Measurements from ENCODE around the gene PRDM16.
"Not testable (repeated sequence)": the region's sequence is repeated elsewhere in the genome, so short reads cannot be mapped to it uniquely, and the experiment has no call there.

The PRDM16 gene

DNA sequence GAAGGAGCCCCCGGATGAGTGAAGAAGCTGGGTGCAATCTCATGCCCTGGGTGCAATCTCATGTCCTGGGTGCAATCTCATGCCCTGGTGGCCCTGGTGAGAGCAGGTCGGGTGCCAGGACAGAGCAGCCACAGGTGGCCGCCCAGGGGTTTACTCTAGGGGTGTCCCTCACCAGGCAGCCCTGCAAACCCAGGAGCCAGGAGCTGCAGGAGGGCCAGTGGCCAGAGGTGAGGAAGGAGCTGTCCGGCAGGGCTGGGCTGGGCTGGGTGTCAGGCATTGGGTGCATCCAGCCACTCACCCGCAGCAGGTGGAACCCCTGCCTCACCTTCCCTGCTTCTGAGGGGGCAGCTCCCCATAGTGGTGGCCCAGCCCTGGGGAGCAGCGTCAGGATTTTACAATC lies 79.2 kb downstream of the PRDM16 start:
- no peak for DNase-seq

DNA sequence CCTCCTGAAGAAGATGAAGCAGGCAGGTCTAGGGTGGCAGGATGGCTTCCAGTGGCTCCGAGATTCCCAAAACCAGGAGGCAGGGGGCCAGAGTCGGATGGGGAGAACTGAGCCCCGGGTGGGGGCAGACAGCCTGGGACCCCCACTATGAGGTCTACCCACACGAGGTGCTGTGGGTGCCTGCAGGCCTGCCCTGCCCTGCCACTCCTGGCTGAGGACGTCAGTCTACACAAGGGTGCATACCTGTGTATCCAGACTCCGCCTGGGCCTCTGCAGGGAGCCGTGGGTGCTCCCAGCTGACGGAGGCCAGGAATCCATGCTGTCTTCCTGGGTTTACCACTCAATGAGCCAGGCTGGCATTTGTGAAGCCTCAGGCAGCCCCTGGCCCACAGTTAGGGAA lies 80.3 kb downstream of the PRDM16 start:
- DNase-seq = no peak

DNA sequence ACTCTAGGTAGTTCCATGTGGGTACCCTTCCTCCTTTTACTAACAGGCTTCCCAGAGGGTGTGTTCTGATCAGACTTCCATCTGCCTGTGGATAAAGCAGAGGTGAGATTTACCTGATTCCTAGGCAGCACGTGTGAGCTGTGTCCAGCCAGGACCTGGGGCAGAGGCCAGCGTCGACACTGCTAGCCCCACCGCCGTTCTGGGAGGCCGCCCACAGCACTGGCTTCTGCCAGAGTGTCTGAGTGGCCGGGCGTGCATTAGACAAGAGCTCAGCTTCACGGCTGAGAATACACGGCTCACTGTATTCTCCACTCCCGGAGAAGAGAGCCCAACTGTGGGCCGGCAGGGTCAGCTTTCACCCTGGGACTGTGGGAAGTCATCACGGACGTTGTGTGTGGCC lies 82.5 kb downstream of the PRDM16 start:
- no peak for DNase-seq

DNA sequence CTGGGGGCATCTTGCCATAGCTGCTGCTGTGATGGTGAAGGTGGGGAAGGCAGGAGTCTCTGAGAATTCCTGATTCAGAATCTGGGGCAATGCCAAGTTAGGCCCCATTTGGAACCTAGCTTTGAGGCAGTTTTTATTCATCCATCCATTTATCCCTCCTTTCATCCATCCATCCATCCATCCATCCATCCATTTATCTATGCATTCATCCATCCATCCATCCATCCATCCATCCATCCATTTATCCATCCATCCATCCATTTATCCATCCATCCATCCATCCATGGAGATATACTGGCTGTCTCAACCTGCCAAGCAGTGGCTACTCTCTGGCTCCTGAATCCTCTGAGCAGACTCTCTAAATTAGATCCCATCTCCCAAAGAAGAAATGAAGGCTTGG lies 83.1 kb downstream of the PRDM16 start:
- DNase-seq = no peak

DNA sequence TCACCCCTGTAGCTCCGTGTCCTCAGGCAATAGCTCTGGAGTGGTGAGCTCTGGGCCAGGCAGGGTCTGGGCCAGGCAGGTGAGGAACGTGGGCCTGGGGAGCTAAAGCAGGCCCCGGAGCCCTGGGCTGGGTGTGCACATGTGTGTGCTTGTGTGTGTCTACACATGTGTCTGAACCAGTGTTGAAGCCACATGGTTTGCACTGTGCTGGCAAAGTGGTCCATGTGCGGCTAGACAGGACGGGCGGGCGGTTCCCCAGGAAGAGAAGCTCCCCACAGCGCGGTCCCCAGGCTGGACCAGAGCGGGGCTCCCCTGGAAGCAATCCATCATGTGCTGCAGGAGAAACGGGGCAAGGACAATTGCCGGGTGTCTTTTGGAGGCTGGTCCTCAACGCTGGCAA lies 84.2 kb downstream of the PRDM16 start:
- no peak for DNase-seq

DNA sequence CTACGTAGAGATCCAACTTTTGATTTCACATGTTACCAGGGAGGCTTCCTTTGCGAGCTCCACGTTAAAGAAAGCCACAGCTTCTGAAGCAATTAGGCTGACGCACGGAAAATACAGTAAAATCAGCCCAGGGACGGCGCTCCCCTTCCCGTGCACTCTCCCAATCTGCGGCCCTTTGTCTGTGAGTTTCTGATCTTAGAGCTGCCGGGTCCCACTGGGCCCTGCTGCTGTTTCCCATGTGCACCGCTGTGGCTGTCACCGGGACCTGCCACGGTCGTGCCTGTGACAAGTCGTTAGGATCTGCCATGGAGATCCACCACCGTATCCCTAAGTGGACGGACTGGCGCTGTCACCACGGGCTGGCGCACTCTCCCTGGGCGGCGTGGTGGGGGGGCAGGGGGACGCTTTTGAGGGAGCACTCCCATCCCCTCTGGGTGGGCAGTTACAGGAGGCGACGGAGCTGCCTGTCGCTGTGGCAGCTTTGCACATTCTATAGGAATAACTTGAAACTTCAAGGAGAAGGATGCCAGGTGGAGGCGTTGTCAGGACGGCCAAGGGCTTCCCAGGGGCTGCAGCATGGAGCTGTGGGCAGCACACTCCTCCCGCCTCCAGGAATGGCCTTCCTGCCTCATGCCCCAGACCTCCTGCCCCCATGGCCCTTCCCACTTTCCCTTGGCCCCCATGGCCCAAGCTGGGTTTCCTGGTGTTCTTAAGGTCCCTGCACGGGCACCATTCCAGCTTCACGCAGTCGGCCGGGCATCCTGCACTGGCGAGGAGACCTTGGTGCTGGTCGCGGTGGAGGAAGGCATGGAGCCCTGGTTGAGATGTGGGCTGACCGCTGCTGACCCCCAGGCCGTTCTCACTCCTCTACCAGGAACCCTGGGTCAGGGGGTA lies 85.1 kb downstream of the PRDM16 start:
- no peak for DNase-seq

DNA sequence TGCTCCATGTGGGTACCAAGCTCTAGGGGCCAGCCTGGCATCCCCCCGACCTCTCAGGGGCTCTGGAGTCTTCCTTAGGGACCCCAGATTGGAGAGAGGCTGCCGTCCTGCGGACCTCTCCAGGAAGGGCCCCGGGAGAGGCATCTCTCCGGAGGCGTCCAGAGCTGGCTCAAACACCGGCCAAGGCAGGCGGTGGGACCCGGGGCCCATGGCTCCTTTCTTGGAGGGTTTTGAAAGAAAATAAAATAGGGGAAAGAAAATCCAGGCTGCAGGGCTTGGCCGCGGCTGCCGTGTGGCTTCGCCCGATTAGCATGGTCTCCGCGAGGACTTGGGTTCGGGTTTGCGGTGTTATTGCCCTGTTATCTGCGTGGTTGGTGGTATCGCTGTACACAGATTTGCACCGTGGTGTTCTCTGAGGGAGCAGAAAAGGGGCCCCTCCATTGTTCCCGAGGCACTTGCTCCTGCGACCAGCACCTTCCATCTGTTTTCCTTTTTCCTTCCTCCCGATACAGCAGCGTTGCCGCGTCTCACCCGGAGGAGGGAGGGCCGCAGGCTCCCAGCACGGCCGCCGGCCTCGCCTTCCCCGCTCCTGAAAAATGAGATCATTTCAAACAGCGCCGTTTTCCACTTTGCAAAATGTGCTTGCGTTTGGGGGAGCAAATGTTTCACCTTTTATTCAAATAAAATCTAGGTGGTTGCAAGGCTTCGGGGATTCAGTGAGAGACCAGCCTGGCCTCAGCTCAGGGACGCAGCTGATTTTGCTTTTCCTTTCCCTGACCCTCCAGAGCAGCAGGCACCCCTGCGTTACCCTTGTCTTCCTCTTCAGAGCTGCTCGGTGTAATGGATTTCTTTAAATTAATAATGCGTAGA lies 86.3 kb downstream of the PRDM16 start:
- DNase-seq = no peak

DNA sequence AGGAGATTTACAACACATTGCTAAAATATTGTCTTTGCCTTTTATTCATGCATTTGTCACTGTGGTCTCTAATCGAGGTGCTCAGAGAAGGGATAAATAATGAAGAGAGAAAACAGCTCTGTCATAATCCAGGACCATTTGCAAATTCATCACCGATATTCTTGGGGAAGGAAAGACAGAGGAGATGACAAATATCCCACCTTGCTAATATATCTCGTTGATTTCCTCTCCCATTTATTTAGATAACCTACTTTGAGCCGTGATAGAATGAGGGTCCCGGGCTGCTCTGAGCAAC lies 86.9 kb downstream of the PRDM16 start:
- DNase-seq = no peak

DNA sequence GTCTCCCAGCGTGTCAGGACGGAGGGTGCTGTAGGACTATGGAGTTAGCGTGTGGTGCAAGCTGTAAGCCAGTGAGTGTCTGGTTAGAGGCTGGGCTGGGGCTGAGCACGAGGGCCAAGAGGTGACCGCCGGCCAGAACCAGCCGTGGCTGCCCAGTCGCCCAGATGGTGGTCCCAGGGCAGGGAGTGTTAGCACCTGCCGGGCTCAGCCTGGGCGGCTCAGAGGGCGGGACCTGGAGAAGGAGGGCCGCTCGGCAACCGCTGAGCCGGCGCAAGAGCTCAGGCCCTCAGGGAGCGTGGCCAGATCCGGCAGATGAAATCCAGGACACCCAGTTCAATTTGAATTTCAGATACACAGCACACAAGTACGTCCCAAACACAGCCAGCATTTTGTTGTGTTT lies 87.9 kb downstream of the PRDM16 start:
- DNase-seq = no peak

DNA sequence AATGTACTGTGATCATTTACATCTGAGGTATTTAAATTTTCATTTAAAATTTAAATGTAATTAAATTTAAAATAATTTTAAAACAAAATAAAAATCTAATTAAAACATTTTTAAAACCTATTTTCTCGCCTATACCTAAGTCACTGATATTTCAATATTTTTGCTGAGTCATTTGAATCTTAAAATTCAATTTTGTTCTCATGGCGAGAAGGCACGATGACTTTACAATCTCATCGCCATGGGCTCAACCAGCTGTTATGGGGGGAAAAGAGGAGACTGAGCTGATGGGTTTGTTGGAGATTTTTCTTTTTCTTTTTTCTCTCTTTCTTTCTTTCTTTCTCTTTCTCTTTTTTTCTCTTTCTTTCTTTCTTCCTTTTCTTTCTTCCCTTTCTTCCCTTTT lies 89.3 kb downstream of the PRDM16 start:
- no peak for DNase-seq

DNA sequence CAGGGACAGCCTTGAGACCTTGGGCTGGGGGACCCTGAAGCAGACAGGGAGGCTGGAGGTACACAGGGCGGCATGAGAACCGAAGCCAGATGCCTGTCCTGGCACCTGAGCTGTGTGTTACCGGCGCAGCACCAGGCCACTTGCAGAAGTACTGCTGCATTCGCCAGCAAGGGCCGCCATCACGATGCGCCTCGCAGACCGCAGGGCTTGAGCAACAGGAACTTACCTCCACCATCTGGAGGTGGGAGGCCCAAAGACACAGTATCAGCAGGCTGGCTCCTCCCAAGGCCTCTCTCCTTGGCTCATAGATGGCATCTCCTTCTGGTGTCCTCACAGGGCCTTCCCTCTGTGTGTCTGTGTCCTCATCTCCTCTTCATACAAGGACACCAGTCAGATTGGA lies 90.1 kb downstream of the PRDM16 start:
- no peak for DNase-seq

DNA sequence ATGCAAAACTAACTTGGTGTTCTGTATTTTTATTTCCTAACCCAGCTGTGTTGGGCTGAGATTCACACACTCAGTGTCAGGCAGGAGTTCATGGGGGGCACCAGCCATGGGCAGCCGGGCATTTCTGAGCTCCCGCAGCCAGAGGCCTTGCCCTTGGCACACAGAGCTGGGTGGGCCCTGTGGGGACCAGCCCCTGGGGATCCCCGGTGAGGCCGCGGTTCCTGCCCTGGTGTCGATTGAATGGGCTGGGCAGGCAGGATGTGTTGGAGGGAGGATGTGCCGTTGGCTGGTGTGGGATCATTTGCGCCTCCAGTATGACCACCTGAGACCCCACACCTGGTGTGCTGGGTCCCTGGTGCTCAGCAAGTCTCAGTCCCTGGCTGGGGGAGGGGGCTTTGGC lies 91.0 kb downstream of the PRDM16 start:
- DNase-seq = no peak

DNA sequence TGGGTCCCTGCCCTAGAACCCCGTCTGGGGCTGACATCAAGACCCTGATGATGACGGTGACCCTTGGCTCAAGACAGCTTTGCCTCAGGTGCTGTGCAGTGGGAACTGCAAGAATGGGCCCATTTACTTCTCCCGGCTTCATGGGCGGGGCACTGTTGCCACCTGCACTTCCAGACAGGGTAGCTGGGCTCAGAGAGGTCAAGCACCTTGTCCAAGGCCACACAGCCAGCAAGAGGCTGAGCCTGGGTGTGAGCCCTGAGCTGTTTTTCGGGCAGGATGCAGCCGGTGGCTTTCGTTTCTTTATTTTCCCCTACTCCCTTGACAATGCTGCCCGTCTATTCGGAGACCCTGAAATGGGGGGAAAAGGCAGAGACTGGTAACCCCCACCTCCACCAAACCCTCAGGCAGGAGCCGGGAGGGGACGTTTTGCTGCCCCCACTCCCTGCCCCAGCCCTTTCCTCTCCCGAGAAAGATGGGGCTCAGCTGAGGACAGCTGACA lies 91.7 kb downstream of the PRDM16 start:
- no peak for DNase-seq

DNA sequence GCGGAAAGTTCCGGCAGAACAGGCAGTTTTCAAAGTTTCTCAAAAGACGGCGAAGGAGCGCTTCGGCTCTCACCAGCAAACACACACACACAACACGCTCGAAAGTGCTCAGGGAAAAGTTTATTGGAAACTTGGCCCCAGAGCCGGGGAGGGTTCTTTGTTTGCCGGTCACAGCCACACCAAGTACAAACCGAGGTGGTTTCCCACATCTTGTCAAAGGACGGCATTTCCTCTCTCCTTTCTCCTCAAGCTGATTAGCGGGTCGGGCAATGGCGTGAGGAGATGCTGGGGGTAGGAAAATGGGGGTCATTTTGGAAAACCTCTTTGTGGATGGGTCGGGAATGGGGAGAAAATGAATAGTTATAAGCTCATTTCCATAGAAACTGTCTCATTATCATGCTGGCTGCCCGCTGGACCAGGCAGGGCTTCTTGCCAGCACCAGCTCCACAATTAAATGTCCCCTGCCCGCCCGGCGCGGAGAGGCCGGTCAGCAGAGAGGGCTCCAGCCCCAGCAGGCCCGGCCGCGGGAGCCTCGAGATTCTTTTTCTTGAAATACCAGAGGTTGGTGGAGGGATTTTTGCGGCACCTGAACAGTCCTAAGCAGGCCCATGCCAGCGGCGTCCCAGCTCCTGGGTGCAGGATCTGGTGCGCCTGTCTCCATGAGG lies 92.3 kb downstream of the PRDM16 start:
- DNase-seq = no peak

DNA sequence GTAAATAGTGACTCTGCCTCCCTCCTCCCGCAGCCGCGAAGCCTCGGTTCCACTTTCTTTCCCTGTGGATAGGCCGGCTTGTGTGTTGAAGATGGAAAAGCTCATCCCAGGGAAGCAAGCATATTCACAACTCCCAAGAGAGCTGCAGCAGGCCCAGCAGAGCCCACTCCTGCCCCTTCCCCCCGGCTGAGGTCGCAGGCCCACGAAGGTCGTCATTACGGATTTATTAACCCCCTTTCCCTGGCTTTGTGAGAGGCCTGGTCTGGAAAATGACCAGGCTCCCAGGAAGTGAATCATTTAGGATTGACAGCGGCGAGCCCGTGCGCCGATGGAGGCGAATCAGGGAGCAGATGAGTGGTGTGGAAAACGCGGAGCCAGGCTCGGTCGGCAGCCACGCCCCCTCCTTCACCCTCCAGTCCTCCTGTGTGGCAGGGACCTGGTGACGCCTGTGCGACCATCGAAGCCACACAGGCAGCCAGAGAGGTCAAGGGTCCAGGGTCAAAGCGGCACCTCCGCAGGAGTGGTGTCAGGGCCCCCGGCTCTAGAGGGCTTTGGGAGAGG lies 93.4 kb downstream of the PRDM16 start:
- no peak for DNase-seq

DNA sequence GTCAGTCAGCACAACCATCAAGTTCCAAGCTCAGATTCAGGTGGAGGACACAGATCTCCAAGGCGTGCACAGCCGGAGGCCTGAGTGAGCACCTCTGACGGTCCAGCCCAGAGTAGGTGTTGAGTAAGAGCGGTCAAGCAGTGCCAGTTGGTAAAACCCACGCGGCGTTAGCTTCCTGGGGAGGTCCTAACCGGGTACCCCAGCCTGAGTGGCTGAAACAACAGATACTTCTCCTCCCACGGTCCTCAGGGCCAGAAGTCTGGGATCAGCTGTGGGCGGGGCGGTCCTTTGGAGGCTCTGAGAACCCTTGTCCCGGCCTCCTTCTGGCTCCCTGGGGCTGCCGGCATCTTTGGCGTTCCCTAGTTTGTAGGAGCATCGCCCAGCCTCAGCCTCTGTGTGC lies 94.4 kb downstream of the PRDM16 start:
- no peak for DNase-seq

DNA sequence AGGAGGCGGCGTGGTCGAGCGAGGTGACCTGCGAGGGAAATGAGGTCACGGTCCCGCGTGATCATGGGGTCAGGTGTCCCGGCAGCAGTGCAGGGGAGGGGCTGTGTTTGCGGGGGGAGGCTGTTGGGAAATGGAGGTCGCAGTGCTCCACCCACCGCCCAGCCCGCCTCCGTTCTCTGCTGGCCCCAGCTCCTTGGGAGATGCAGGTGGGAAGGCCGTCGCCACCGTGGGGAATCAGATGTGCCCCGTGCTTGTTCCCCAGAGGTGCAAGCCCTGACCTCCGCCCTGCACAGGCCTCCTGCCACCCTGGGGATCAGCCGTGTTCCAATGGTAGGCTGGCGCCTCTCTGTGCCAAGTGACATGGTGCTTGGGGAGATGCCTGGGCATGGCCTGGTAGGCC lies 95.7 kb downstream of the PRDM16 start:
- DNase-seq = no peak

DNA sequence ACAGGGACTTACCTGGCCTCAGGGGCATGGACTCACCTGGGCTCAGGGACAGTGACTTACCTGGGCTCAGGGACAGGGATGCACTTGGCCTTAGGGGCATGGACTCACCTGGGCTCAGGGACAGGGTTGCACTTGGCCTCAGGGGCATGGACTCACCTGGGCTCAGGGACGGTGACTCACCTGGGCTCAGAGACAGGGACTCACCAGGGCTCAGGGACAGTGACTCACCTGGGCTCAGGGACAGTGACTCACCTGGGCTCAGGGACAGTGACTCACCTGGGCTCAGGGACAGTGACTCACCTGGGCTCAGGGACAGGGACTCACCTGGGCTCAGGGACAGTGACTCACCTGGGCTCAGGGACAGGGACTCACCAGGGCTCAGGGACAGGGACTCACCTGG lies 96.2 kb downstream of the PRDM16 start:
- DNase-seq = not testable (repeated sequence)

DNA sequence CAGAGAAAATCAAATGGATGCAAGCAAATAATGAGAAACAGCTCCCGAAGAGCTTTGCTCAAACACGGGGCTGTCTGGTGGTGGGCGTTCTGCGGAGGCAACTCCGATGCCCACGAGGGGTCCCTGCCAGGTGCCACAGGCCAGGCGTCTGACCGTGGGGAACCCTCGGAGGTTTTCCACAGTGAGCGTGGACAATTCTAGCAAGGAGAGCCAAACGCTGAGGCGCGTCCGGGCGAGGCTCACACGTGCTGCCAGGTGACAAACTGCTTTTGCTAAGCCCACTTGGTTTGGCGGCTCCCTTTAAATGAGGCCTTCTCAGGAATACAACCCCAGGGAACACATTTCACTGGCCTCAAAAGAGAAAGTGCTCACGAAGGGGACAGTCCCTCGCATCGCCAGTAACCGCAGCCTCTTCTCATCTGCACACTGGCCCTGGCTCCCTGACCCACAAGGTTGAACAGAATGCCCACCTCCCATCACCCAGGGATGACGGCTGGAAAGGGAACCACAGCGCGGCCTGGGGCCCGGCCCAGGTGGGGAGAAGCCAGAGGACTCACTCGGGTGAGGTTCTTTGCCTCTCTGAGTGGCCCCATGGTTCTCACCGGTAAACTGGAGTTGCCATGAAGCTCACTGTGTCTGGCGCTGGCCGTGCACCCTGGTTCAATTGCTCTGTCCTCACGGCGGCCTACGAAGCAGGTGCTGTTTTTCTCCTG lies 97.4 kb downstream of the PRDM16 start:
- DNase-seq = no peak

DNA sequence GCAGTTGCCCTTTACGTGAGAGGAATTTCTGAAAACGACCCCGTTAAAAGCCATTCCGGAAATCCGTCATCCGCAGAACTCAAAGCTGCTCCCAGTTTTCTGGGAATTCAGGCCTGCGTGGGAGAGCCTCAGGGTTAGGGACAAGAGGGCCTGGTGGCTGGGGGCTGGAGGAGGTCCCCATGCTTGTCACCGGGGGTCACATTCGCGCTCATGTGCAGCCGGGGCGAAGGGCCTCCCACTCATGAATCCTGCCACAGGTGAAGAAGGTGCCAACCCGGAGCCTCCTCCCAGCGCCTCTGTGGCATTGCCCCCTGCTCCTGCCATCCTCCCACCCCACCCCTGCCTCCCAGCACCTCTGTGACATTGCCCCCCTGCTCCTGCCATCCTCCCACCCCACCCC lies 98.3 kb downstream of the PRDM16 start:
- no peak for DNase-seq

DNA sequence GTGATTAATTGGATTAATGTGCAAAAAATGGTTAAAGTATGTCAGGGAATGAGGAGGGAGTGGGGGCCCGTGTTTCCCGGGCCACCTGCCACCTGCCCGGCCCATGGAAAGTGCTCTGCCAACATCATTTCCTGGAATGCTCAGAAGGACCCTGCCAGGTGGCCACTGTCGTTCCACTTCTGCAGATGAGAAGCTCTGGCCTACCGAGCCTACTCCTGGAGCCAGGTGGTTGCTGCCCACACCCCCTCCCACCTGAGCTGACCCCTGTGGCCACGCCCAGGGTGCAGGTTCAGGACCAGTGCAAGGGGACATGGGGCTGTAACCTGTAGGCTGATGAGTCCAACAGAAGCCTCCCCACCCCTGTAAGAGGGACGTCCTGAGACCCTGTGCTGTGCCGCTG lies 99.7 kb downstream of the PRDM16 start:
- no peak for DNase-seq

DNA sequence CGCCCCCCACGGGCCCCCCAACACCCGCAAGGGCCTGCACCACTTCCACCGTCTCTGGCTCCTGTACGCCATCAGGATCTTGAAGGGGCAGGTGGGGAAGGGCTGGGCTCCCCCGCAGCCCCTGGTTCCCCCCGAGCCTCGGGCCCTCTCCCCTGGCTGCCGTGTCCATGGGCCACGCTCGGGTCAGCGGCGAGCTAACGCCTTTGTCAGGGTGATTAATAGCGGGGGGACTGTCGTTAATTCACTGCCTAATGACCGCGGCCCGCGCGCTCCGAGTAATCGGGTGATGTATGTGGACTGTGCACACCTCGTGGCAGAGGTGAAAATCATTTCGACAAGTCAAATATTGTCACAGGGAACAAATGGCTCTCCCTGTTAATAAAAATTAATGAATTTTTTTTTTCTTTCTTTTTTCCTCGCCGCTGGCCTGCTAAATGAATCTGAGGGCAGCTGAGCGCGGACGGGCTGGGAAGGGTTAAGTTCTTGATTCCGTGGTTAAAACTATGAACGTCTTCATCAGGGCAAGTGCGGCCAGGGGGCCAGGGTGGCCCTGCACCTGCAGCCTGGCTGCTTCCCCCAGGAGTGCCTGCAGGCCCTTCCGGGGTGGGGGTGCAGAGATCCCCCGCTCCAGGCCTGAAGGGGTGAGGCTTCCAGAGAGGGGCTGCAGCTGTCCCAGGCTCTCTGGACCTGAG lies 100.8 kb downstream of the PRDM16 start:
- DNase-seq = no peak
